Hepatic stellate cell (primary cell): ENCODE results near the gene FOXM1.
"Not testable (repeated sequence)": the region's sequence is repeated elsewhere in the genome, so short reads cannot be mapped to it uniquely, and the experiment has no call there.

Experiments
- DNase-seq: peaks from one replicate; pipeline ENCODE4 v3.0.0; 2011; ENCODE audit warnings: low spot score

FOXM1 gene

GRCh38 chr12:2879853-2880252, 2.9 kb upstream of the FOXM1 start:
- DNase-seq = no peak

DNA sequence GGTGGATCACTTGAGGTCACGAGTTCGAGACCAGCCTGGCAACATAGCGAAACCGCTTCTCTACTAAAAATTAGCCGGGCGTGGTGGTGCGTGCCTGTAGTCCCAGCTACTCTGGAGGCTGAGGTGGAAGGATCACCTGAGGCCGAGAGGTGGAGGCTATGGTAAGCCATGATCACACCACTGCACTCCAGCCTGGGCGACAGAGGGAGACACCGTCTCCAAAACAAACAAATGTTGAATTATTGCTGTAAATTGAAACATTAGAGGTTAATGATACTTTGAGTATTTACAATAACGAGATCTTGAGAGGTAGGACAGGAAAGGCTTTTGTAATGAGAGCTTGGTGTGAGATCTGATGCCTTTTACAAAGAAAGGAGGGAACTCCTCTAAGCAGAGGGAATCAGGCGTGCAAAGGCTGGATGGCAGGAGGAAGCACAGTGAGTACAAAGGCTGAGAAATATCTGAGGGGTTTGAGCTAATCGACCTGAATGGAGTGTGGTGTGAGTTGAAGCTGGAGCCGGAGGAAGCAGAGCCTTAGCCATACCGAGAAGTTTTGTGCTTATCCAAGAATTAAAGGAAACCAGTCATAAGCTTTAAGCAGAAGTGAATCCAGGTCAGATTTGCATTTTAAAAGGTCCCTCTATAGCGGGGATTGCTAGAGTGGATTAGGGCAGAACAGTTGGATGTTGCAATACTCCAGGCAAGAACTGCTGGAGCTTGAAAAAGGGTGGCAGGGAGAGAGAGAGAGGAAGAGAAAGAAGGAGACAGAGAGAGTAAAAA, 1.2 kb upstream of the FOXM1 start:
- no peak for DNase-seq

GRCh38 chr12:2876431-2877046, 435 bp downstream of the FOXM1 start:
- DNase-seq = peak; percentile 55

- peak; percentile 54 for DNase-seq
These were observed 7.9 kb downstream of the FOXM1 start for GRCh38 chr12:2868986-2869632.

GRCh38 chr12:2864198-2864597, 12.8 kb downstream of the FOXM1 start:
- DNase-seq = no peak

DNA sequence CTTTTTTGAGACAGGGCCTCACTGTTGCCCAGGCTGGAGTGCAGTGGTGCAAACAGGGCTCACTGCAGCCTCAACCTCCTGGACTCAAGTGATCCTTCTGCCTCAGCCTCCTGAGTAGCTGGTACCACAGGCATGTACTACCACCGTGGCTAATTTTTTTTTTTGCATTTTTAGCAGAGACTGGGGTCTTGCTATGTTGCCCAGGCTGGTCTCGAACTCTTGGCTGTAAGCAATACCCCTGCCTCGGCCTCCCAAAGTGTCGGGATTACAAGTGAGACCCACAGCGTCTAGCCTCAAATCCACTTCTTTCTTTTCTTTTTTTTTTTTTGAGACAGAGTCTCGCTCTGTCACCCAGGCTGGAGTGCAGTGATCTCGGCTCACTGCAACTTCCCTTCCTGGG, 13.6 kb downstream of the FOXM1 start:
- not testable (repeated sequence) for DNase-seq

GRCh38 chr12:2862876-2863275, 14.1 kb downstream of the FOXM1 start:
- no peak for DNase-seq

- DNase-seq = no peak
These were observed 16.8 kb downstream of the FOXM1 start for GRCh38 chr12:2860170-2860569.

GRCh38 chr12:2858944-2859421, 18.0 kb downstream of the FOXM1 start:
- no peak for DNase-seq

GRCh38 chr12:2858334-2858733, 18.6 kb downstream of the FOXM1 start:
- no peak for DNase-seq

DNA sequence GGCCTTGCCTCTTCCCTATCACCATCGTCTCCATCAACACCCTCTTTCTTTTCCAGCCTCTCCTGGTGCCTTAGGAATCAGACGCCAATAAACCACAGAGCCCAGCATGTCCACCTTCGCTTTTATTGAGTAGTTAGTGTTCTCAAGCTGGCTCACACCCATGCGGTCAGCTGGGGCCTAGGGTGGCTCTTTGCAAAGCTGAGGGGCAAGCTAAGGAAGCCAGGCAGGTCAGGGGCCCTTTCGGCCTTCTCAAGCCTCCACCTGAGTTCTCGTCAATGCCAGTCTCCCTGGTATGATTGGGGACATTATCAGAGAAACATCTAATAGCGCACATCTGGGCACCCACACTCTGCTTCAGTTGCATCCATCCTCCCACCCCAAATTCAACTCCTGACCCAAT, 19.4 kb downstream of the FOXM1 start:
- no peak for DNase-seq

DNA sequence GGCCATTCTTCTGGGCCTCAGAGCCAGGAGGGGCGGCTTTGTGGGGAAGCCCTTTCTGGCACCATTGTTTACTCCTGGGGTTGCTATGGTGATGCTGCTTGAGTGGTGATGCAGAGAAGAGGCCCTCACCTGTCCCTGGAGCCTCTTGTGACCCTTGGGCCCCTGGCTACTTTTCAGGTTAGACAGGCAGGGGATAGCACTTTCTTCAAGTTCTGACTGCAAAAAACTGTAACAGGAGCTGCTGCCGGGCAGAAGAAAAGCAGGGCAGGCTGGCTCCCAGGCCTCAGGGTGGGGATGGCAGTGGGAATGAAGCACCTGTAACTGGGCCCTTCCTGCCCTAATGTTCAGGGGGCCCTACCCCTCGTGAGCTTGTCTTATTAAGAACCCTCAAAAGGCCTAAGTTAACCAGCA, 19.9 kb downstream of the FOXM1 start, which contains the start of gene TEX52:
Gene TEX52 (minus strand): TSS at position 19 of the 411 bp plus-strand sequence. CDS start 13 bp downstream, at position 6.
- DNase-seq = no peak

GRCh38 chr12:2856051-2856450, 20.9 kb downstream of the FOXM1 start:
- DNase-seq = peak; percentile 51

- DNase-seq = no peak
These were observed 21.4 kb downstream of the FOXM1 start for GRCh38 chr12:2855546-2855945.

DNA sequence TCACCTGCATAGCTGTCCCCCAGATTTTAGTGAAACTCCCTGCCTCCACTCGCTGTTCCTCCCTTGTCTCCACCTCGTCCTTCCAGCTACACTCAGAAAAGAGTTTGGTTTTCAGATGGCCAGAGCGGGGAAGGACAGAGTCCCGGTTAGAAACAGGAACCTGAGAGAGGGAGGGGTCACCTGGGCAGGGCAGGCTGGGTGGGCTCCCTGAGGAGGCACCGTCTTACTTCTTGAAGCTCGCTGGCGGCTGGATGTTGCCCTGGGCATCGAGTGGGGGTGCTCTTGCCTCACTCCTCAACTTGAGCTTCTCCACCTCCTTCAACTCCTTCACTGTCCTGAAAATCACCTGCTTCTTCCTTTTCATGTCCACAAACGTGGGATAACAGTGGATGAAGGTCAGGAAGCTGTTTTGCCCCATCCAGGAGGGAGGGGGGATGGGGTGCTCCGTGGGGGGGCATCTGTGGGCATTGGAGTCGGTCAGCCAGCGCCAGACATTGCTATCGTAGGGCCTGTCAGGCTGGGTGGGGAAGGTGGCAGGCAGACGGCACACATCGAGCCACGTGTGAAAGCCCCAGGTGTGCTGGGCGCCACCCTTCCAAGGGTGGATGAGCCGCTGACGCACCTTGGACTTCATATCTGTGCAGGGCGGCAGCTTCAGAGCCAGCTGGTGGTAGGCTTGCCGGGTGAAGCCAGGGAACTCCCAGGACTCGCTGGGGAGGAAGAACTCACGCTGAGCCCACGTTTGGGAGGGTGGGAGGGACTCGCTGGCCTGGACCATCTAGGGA, 22.1 kb downstream of the FOXM1 start:
- no peak for DNase-seq

GRCh38 chr12:2853626-2854025, 23.3 kb downstream of the FOXM1 start:
- DNase-seq = peak; percentile 94

DNA sequence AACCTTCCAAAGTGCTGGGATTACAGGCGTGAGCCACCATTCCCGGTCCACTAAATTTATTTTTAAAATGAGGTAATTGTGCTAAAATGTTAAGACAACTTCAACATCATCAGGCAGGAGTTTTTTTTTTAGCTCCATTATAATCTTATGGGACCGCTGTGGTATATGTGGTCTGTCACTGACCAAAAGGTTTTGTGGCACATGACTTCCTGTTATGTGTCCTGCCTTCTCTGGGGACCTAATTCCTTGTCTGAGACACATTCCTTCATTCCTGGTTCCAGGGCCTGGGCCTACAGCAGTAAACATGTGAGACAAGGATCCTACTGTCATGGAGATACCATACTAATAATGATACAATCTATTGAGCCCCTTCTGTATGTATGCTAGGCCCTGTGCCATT, 25.0 kb downstream of the FOXM1 start:
- DNase-seq = no peak

DNA sequence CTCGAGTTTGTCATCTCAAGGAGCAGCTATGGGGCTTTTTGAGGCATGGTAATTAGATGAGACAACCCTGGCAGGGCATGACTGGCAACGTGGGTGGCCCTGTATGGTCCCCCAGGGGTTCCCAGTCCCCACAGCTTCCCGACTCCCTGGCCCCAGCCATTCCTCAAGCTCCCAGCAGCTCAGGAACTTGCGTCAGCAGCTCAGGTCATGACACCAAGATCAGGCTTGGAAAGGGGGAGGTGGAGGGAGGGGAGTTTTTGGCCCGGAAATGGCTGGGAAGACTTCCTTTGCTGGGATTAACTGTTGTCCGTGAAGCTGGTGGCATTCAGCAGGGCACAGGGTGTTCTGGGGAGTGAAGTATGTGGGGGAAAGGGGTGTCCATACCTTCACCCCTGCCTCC, 31.7 kb downstream of the FOXM1 start:
- peak; percentile 84 for DNase-seq

GRCh38 chr12:2844786-2845185, 32.2 kb downstream of the FOXM1 start:
- DNase-seq = no peak

- peak; percentile 26 for DNase-seq
These were observed 34.0 kb downstream of the FOXM1 start for GRCh38 chr12:2842948-2843347.

DNA sequence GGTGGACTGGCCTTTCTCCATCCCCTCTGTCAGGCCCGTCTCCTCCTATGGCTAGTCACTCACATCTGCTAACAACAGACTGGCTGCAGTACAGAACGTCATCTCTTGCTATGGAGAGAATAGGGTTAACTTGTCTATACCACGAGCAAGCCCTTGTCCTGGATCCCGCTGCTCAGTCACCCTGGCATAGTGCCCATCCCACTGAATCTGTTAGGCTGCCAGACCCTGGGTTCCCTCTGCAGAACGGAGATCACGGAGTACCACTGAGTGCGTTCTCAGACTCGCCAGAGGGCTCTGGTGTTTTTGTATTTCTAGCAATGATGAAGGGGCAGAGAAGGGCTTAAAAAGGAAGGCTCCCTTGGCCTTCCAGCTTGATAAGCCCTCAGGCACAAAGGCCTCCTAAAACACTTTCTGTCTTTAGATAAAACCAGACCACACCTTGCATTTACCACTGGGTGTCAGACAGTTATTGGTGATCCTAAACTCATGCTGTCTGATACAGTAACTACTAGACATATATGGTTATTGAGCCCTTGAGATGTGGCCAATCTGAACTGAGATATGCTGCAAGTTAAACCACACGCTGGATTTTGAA, 35.8 kb downstream of the FOXM1 start:
- DNase-seq = no peak

DNA sequence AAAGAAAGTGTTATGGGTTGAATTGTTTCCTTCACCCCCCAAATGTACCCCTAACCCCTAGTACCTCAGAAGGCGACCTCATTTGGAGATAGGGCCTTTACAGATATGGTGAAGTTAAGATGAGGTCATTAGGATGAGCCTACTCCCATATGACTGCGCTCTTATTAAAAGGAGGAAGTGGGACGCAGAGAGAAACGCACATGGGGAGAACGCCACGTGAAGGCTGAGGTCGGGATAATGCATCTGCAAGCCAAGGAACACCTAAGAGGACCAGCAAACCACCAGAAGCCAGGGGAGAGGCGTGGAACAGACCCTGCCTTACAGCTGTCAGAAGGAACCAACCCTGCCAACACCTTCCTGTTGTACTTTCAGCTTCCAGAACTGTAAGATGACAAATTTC, 40.4 kb downstream of the FOXM1 start:
- no peak for DNase-seq
